Measurements from ENCODE around the gene NQO1.
"Not testable (repeated sequence)": the region's sequence is repeated elsewhere in the genome, so short reads cannot be mapped to it uniquely, and the experiment has no call there.

The NQO1 gene

DNA sequence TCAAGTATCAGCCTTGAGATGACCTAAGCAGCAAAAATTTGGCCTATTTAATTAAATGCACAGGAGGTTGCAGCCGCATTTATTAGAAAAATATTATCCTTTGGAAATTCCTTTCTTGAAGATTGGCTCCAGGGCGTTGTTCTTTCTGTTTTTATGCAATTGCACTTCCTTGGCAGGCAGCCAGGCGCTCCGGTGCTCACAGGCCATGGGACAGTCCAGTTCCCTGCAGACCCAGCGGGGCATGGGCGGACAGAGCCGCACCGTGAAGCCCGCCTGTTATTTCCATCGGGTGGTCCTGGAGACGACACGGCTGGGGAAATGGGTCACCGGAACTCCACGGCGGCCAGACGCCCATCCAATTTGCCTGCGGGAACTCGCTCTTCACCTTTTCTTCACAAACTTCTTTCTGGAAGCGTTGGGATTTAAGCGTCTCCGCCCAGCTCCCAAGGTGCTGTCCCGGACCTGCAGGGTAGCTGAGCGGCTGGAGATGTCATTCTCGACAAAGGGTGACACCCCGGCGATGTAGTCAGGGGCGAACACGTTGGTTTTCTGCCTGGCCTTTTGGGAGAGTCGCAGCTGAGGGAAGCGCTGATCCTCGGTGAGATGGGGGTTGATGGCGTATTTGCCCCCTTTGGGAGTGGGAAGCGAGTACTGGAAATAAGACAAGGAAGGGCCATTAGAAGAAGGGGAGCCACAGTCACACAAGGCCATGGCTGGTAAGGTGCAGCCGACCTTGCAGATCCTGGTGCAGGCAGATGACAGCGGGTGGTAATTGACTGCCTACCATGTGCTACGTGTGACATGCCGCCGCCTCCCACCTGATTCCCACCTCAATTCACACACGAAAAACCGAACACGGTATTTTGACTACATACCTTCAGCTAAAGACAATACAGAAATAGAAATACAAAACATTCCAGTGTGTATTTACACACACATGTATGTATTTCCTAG lies 15.9 kb upstream of the NQO1 start:
- no peak for DNase-seq (ENCODE audit: low read depth)

DNA sequence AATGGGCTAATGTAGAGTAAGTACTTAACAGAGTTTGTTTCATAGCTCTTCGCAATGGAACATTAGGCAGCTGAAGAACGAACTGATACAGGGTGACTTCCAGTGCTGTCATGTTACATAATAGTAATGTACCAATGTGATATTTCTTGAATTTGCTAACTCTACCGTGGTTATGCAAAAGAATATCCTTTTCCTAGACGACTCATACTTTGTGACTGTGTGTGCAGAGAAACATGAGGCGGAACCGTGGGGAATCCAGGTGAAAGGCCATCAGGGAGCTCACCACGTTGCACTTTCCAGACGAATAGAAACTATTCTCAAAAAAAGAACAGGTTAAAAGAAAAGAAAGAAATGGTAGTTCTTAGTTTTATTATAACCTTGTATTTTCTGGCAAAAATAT lies 15.2 kb upstream of the NQO1 start:
- no peak for DNase-seq (ENCODE audit: low read depth)

DNA sequence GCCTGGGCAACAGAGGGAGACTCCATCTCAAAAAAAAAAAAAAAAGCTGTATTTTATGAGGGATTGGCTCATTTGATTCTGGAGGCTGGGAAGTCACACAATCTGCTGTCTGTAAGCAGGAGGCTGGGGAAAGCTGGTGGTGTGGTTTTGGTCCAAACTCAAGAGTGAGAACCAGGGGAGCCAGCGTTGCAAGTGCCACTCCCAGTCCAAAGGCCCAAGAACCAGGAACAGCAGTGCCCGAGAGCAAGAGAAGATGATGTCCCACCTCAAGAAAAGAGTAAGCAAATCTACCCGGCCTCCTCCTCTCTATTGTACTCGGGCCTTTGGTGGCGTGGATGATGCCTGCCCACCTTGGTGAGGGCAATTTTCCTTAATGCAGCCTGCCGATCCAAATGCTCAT lies 5.7 kb upstream of the NQO1 start:
- no peak for DNase-seq (ENCODE audit: low read depth)

DNA sequence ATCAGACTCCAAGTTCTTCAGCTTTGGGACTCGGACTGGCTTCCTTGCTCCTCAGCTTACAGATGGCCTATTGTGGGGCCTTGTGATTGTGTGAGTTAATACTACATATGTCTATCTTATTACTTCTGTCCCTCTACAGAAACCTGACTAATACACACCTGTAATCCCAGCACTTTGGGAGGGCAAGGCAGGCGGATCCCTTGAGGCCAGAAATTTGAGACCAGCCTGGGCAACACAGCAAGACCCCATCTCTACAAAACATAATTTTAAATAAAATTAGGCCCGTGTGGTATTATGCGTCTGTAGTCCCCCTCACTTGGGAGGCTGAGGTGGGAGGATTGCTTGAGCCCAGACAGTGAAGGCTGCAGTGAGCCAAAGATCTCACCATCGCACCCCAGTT lies 4.9 kb upstream of the NQO1 start:
- DNase-seq (ENCODE audit: low read depth): not testable (repeated sequence)

DNA sequence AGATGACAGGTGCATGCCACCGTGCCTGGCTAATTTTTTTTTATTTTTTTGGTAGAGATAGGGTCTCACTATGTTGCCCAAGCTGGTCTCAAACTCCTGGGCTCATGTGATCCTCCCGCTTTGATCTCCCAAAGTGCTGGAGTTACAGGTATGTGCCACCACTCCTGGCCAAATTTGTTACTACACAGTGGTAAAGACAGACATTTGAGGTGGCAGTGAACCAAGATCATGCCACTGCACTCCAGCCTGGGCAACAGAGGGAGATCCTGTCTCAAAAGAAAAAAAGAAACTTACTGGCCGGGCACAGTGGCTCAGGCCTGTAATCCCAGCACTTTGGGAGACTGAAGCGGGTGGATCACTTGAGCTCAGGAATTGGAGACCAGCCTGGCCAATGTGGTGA lies 2.7 kb upstream of the NQO1 start:
- DNase-seq (ENCODE audit: low read depth): not testable (repeated sequence)

DNA sequence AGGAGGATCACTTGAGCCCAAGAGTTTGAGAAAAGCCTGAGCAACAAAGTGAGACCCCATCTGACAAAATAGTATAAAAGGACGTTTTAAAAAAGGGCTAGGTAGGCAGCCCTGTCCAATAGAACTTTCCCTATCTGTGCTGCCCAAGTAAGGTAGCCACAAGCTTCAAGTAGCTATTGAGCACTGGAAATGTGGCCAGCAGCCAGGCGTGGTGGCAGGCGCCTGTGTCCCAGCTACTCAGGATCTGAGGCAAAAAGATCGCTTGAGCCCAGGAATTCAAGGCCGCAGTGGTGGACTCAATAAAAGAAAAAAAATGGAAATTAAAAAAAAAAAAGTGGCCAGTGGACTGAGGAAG lies 1.5 kb upstream of the NQO1 start:
- no peak for DNase-seq (ENCODE audit: low read depth)

DNA sequence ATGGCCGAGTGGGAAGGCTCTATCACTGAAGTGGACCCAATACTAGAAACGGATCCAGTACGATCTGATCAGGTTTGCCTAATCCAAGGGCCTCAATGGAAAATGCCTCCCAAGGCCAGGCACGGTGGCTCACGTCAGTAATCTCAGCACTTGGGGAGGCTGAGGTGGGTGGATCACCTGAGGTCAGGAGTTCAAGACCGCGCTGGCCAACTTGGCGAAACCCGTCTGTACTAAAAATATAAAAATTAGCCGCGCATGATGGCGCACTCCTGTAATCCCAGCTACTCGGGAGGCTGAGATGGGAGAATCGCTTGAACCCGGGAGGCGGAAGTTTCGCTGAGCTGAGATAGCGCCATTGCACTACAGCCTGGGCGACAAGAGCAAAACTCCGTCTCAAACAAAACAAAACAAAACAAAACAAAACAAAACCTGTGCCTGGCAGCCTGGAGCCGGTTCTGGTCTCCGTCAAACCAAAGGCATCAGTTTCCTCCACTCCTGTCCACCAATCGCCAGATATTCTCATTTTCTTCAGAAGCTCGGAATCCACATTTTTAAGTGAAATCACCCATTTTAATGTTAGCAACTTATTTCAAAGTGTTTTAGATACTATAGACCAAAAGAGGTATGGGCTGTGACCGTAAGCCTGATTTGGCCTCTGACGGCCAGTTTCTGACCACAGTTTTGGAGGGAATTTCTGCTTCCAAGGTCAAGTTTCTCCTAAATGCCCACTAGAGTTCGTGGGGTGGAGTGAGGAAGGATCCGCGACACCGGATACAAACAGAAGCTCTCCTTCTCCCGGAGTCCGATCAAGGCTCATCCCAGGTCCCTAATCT lies 664 bp downstream of the NQO1 start:
- no peak for DNase-seq (ENCODE audit: low read depth)

DNA sequence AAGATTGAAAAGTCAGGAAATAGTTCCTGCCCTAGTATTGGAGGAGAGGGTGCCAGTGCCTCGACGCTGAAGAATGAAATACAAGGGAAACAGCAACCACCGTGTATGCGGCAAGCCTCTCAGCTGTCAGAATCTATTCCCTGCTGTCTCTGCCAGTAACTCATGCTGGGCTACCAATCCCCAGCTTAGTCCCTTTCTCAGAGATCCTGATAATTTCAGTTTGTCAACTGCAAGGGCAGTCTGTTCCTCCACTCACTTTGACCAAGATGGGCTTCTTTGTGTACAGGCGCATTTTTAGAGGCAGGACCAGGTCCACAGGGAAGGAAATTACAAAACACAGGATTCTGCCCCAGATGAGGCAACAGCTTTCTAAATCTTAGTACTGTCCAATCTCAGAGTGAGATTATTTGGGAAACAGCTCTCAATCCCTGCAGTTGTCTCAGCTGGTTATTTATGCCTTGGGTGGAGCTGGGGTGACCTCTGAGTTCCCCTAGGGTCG lies 1.3 kb downstream of the NQO1 start:
- DNase-seq (ENCODE audit: low read depth): no peak

DNA sequence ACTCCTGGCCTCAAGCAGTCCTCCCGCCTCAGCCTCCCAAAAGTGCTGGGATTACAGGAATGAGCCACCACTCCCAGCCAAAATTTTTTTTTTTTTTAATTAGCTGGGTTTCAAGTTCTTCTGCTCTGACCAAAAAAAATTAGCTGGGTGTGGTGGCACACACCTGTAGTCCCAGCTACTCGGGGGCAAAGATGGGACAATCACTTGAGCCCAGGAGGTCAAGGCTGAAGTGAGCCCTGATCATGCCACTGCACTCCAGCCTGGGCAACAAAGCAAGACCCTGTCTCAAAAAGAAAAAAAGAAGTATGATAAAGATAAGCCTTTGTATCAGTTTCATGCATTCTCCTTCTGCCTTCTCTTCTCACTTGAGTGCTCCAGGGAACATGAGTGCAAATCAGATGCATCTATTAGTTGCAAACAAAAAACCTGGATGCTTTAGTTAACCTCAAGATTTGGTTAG lies 1.9 kb downstream of the NQO1 start:
- no peak for DNase-seq (ENCODE audit: low read depth)

DNA sequence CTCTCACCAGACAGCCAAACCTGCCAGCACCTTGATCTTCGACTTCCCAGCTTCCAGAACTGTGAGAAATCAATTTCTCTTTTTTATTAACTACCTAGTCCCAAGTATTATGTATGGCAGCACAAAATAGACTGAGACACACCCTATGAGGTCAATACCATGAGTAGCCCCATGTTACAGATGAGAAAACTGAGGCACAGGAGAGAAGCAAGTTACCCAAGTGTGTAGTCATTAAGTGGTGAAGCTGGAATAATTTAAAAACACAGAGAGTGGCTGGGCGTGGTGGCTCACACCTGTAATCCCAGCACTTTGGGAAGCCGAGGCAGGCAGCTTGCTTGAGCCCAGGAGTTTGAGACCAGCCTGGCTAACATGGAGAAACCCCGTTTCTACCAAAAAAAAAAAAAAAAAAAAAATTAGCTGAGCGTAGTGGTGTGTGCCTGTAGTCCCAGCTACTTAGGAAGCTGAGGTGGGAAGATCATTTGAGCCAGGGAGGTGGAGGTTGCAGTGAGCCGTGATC lies 4.9 kb downstream of the NQO1 start:
- no peak for DNase-seq (ENCODE audit: low read depth)

DNA sequence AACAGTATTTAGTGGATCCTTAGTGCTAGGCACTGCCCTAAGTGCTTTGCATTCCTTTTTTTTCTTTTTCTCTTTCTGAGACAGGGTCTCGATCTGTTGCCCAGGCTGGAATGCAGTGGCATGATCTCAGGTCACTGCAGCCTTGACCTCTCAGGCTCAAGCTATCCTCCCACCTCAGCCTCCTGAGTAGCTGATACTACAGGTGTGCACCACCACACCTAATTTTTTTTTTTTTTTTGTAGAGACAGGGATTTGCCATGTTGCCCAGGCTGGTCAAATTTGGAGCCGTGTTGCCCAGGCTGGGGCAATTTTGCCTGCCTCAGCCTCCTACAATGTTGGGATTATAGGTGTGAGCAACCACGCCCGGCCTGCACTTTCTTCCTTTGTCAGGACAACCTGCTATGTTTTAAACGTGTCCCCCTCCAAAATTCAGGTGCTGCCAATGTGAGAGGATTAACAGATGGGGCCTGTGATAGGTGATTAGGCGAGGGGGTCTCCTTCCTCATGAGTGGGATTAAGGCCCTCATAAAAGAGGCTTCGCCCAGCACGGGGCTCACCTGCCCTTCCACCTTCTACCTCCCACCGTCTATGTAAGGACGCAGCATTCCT lies 5.4 kb downstream of the NQO1 start:
- no peak for DNase-seq (ENCODE audit: low read depth)

DNA sequence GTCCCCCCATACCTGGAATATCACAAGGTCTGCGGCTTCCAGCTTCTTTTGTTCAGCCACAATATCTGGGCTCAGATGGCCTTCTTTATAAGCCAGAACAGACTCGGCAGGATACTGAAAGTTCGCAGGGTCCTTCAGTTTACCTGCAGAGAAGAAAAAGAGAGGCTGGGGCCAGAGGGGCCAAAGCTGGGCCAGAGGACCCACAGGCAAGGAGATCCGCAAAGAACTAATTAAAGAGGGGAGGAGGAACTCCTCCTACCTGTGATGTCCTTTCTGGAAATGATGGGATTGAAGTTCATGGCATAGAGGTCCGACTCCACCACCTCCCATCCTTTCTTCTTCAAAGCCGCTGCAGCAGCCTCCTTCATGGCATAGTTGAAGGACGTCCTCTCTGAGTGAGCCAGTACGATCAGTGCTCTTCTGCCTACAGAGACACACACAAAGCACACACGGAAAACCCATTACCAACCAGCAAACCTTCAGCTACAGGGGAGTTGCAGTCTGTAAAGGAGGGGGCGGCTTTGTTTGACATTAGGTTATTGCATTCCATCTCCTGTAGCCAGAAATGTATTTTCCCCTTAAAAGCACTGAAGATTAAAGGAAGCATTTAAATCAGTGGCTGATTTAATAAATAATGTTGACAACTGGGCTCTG lies 8.1 kb downstream of the NQO1 start:
- no peak for DNase-seq (ENCODE audit: low read depth)

DNA sequence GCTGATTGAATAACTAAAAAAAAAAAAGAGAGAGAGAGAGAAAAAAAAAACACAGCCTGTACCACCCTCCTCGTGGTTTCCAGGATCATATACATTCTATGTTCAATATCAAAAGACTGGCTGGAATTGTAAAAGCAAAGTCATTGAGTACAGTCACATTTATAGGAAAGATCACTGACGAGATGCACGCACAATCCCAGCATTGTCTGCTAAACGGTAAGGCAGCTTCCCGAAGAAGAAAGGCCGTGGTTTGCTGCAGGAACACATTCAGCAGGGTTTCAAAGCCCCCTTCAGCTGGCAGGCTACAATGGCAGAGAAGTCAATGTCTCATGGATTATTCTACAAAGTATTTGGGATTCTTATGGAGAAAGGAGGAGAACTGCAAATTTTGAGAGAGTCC lies 9.3 kb downstream of the NQO1 start:
- DNase-seq (ENCODE audit: low read depth): no peak

DNA sequence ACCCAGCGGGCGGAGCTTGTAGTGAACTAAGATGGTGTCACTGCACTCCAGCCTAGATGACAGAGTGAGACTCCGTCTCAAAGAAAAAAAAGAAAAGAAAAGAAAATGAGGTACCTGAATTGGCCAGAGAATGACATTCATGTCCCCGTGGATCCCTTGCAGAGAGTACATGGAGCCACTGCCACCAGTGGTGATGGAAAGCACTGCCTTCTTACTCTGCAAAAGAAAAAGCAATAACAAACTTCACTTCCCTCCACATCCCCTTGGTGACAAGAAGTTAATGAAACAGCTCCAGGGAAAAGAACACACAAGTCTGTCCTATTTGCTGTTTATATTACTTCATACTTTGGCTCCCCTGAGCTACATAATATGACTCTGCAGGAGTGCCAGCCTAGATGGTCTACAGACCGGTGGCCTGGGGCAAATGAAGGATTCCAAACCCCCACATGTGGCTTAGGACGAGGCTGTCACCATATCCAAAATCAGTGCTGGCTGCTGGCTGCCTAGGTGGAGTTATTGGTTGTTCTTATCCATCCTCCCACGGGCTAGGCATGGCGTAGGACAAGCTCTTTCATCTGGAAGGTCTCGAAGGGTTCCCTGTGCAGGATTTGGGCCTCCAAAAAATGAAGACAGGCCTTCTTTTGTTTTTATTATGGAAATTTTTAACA lies 13.3 kb downstream of the NQO1 start:
- no peak for DNase-seq (ENCODE audit: low read depth)

DNA sequence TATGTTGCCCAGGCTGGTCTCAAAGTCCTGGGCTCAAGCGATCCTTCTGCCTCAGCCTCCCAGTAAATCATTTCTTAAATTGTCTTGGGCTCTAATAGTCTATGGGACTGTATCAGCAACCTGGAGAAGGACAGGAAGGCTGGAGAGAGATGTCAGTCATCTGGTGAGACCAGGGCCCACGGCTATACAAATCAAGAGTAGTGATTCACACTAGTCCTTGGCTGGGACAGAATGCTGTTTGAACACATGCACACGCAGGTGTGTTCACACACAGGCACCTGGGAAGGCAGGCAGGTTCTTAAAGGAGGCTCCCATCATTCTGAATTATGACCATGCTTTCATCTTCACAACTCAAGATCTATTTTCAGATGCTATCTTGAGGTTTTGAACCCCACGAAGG lies 14.1 kb downstream of the NQO1 start:
- DNase-seq (ENCODE audit: low read depth): no peak

DNA sequence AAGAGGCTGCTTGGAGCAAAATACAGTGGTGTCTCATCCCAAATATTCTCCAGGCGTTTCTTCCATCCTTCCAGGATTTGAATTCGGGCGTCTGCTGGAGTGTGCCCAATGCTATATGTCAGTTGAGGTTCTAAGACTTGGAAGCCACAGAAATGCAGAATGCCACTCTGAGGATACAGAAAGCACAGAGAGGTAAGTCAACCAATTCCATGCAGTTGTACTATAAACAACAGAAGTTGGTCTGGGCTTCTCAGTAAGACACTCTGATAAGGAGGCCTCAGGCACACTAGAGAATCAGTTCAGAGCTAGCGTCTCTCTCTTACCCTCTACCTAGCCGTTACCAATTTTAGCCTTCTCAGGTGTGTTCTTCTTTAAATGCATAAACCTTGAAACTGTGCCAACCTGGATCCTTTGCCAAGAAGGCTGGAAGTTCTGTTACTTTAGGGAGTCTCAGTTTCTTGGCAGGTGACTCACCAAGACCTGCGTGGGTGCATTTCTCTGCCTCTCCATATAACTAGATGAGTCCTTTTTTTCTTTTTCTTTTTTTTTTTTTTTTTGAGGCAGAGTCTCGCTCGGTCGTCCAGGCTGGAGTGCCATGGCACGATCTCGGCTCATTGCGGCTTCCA lies 15.1 kb downstream of the NQO1 start:
- no peak for DNase-seq (ENCODE audit: low read depth)

DNA sequence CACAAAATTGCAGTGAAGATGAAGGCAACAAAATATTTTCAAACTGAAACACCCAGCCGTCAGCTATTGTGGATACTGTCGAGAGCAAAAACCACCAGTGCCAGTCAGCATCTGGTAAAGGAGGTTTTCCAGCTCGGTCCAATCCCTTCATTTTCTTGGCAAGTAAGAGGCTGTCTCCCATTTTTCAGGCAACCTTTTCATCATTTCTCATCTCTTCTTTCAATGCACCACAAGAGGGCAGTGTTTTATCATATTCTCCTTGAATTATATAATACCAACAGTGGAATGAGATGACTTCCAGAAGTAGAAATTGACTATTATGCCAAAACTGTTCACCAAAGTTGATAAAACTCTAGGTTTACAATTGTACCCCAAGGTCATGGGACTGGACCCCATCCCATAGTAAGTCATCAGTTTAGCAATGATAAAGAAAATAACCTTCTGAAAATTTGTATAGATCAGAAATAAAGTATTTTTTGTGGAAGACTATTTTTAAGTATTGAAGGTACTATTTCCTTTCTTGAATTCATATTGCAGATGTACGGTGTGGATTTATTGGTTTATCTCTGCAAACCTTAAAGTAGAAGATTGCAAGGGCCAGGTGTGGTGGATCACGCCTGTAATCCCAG lies 16.8 kb downstream of the NQO1 start:
- no peak for DNase-seq (ENCODE audit: low read depth)

DNA sequence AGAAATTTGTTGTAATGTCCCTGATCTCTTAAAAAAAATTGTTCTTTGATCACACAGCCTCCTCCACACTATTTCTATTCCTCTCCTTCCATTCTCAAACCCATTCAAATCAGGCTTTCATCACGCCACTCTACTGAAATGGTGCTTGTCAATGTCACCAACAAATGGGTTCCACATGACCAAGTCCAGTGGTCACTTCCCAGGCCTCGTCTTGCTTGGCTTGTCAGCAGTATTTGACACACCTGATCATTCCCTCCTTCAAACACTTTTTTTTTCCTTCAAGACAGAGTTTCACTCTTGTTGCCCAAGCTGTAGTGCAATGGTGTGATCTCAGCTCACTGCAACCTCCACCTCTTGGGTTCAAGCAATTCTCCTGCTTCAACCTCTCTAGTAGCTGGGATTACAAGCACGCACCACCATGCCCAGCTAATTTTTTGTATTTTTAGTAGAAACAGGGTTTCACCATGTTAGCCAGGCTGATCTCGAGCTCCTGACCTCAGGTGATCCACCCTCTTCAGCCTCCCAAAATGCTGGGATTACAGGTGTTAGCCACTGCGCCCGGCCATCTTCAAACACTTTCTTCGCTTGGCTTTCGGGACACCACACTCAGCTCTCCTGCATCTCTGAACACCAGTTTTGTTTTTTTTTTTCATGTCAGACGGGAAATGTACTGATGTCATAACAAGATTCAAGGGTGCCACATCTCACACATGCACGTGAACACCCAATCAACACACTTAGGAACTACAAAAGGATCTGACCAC lies 18.3 kb downstream of the NQO1 start:
- DNase-seq (ENCODE audit: low read depth): no peak

DNA sequence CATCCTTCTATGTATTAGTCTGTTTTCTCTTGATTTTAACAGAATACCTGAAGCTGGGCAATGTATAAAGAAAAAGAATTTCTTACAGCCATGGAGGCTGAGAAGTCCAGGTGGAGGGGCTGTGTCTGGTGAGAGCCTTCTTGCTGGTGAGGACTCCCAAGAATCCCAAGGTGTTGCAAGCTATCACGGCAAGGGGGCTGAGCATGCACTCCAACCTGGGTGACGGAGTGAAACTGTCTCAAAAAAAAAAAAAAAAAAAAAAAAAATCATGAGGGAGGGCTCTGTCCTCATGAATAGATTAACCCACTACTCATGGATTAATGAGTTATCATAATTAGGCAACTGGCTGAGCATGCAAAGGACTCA lies 19.4 kb downstream of the NQO1 start:
- no peak for DNase-seq (ENCODE audit: low read depth)

Measured in stimulated activated CD8-positive, alpha-beta memory T cell treated with anti-CD3 and anti-CD28 coated beads, Interleukin-12 subunit alpha, Interleukin-12 subunit beta, amount 100 ng/mL, for 4 hours (primary cell).